ENCODE results near the gene KLHL29. TPM values are rescaled to one million over a fixed set of nuclear protein-coding genes. Genes with fewer than 3 reads are reported as not detected.

Gene KLHL29
- total RNA-seq, 1 experiment from 2014 or later = 43.1 TPM

- DNase-seq (ENCODE audit: unreplicated experiment) = no peak
- Mint-ChIP-seq H3K27me3 (ENCODE audit: insufficient read depth, unreplicated experiment) (no peaks in the 10 kb centered on the region), H3K4me3 (ENCODE audit: unreplicated experiment) (no peak overlapping the region), H3K36me3 (ENCODE audit: insufficient read depth, unreplicated experiment) (no peaks in the 10 kb centered on the region), H3K4me1 (ENCODE audit: insufficient read depth, unreplicated experiment) (peaks cover 19% of the 10 kb centered on the region), H3K9me3 (ENCODE audit: unreplicated experiment) (no peaks in the 10 kb centered on the region), H3K27ac (ENCODE audit: low read depth, unreplicated experiment) (no peak overlapping the region)
- ChIA-PET CTCF (no interaction called here), POLR2A (no interaction called here)
- TF ChIP-seq, protein P1, sequence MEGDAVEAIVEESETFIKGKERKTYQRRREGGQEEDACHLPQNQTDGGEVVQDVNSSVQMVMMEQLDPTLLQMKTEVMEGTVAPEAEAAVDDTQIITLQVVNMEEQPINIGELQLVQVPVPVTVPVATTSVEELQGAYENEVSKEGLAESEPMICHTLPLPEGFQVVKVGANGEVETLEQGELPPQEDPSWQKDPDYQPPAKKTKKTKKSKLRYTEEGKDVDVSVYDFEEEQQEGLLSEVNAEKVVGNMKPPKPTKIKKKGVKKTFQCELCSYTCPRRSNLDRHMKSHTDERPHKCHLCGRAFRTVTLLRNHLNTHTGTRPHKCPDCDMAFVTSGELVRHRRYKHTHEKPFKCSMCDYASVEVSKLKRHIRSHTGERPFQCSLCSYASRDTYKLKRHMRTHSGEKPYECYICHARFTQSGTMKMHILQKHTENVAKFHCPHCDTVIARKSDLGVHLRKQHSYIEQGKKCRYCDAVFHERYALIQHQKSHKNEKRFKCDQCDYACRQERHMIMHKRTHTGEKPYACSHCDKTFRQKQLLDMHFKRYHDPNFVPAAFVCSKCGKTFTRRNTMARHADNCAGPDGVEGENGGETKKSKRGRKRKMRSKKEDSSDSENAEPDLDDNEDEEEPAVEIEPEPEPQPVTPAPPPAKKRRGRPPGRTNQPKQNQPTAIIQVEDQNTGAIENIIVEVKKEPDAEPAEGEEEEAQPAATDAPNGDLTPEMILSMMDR (IDR thresholded peaks at IDR 0.05; ENCODE audit: unreplicated experiment) = no peak
- BruUV-seq (replicated peaks) = no TSS peak
- intact Hi-C loops (cut with micrococcal nuclease) = no loop called here
Observed at GRCh38 chr2:23420840-23421476, 36.0 kb downstream of the KLHL29 start.

DNA sequence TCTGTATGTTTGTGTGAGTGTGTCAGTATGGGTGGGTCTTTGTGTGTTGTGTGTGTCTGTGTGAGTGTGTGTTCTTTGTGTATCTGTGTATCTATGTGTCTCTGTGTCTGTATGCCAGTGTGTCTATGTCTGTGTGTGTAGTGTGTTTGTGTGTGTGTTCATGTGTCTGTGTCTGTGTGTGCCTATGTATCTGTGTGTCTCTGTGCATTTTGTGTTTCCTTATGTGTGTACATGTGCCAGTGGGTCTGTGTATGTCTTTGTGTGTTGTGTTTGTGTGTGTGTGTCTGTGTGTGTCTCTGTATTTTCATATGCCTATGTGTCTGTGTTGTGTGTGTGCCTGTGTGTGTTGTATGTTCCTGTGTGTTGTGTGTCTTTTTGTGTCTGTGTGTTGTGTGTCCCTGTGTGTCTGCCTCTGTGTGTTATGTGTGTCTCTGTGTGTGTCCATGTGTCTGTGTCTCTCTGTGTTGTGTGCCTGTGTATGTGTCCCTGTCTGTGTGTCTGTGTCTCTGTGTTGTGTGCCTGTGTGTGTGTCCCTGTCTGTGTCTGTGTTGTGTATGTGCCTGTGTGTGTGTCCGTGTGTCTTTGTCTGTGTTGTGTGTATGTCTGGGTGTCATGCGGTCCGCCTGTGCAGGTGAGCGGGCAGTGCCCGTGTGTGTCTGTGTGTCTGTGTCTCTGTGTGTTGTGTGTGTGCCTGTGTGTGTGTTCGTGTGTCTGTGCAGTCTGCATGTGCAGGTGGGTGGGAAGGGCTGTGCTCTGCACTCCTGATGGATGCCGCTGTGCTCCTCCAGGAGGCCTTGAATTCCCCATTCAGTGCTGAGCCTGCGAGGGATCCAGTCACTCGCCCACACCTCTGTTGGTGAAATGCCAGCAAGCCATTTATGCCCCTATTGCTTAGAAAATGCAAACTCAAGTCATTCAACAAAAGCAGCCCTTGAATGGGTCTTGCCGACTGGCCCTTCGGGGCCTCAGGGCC, 37.4 kb downstream of the KLHL29 start:
- Mint-ChIP-seq H3K4me1 (ENCODE audit: insufficient read depth, unreplicated experiment) (peaks cover 33% of the 10 kb centered on the region), H3K4me3 (ENCODE audit: unreplicated experiment) (no peak overlapping the region), H3K27ac (ENCODE audit: low read depth, unreplicated experiment) (no peak overlapping the region), H3K27me3 (ENCODE audit: insufficient read depth, unreplicated experiment) (no peaks in the 10 kb centered on the region), H3K36me3 (ENCODE audit: insufficient read depth, unreplicated experiment) (no peaks in the 10 kb centered on the region), H3K9me3 (ENCODE audit: unreplicated experiment) (no peaks in the 10 kb centered on the region)
- DNase-seq (ENCODE audit: unreplicated experiment) = no peak
- TF ChIP-seq, protein P1 (IDR thresholded peaks at IDR 0.05; ENCODE audit: unreplicated experiment) = no peak
- BruUV-seq (replicated peaks) = no TSS peak
- intact Hi-C loops (cut with micrococcal nuclease) = no loop called here
- ChIA-PET POLR2A (no interaction called here), CTCF (no interaction called here)

DNA sequence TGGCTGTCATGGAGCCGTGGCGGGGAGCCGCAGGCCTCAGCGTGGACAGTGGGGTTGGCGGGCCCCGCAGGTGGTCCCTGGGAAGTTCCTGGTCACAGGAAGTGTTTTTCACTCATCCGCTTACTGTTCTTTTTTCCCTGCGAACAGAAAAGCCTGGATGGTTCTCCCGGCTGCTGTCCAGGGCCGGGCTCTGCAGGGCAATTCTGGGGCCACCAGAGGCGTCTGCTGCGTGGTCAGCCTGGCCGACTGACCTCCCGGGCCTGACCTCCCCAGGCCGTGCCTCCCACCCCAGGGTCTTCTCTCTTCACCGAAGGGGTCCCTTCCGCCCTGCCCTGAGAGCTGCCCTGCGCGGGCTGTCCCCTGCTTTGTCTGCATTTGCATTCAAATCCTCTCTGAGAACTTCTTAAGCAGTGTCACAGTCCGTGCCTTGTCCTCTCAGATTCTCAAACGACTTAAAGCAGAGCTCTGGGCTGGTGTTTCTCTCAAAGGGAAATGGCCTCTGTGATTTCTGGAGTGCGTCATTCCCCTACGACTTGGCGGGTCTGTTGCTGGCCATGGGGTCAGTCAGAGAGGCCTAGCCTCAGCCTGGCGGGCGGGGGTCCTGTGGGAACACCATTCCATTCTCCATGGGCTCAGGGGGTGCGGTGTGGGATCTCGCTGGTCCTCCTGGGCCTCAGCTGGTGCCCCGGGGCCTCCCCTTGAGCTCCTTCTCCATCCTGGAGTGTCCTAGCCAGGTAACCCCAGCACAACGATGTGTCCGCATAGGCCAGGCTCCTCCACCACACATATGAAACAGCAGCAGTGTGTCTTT, 38.3 kb downstream of the KLHL29 start:
- H3K27me3 Mint-ChIP-seq (ENCODE audit: insufficient read depth, unreplicated experiment) = no peaks in the 10 kb centered on the region
- H3K9me3 Mint-ChIP-seq (ENCODE audit: unreplicated experiment) = no peaks in the 10 kb centered on the region
- no peak overlapping the region for H3K27ac Mint-ChIP-seq (ENCODE audit: low read depth, unreplicated experiment)
- TF ChIP-seq, protein P1 (IDR thresholded peaks at IDR 0.05; ENCODE audit: unreplicated experiment) = no peak
- intact Hi-C loops (cut with micrococcal nuclease) = no loop called here
- peaks cover 30% of the 10 kb centered on the region for H3K4me1 Mint-ChIP-seq (ENCODE audit: insufficient read depth, unreplicated experiment)
- no peak overlapping the region for H3K4me3 Mint-ChIP-seq (ENCODE audit: unreplicated experiment)
- no peak for DNase-seq (ENCODE audit: unreplicated experiment)
- no peaks in the 10 kb centered on the region for H3K36me3 Mint-ChIP-seq (ENCODE audit: insufficient read depth, unreplicated experiment)
- no TSS peak for BruUV-seq (replicated peaks)
- ChIA-PET CTCF (interaction anchor here (1.0 to 1.6 kb wide), 2 partner anchors 8 to 10 kb away, joined by 3 to 5 read pairs; no protein-coding TSS in a partner anchor), POLR2A (no interaction called here)
